ENCODE results near the gene MRPL39.

The MRPL39 gene

GRCh38 chr21:25582164-25582790 is 25.0 kb downstream of the MRPL39 start:
- no peak for TF ChIP-seq CTCF (IDR thresholded peaks at IDR 0.05; ENCODE audit: low read depth, low read length)
- no peak for DNase-seq
- Histone ChIP-seq H3K9me3 (no peaks in the 10 kb centered on the region), H3K4me1 (no peaks in the 10 kb centered on the region), H3K27me3 (no peaks in the 10 kb centered on the region), H3K36me3 (peaks cover 5% of the 10 kb centered on the region), H3K4me3 (ENCODE audit: low read depth, low read length) (no peak overlapping the region)

- Histone ChIP-seq H3K9me3 (no peaks in the 10 kb centered on the region), H3K27me3 (no peaks in the 10 kb centered on the region), H3K4me1 (no peaks in the 10 kb centered on the region), H3K4me3 (ENCODE audit: low read depth, low read length) (no peak overlapping the region), H3K36me3 (peaks cover 1% of the 10 kb centered on the region)
- DNase-seq = no peak
- TF ChIP-seq CTCF (IDR thresholded peaks at IDR 0.05; ENCODE audit: low read depth, low read length) = no peak
These were observed 25.7 kb downstream of the MRPL39 start for GRCh38 chr21:25581582-25581981.

GRCh38 chr21:25580912-25581260 is 26.4 kb downstream of the MRPL39 start:
- no peak for TF ChIP-seq CTCF (IDR thresholded peaks at IDR 0.05; ENCODE audit: low read depth, low read length)
- DNase-seq = no peak
- H3K9me3 ChIP-seq = no peaks in the 10 kb centered on the region
- H3K36me3 ChIP-seq = no peaks in the 10 kb centered on the region; the same call in 1 of the 2 replicates
- no peaks in the 10 kb centered on the region for H3K27me3 ChIP-seq
- no peaks in the 10 kb centered on the region for H3K4me1 ChIP-seq
- no peak overlapping the region for H3K4me3 ChIP-seq (ENCODE audit: low read depth, low read length)

GRCh38 chr21:25579226-25580013 is 27.9 kb downstream of the MRPL39 start:
- Histone ChIP-seq H3K27me3 (no peaks in the 10 kb centered on the region), H3K4me1 (no peaks in the 10 kb centered on the region), H3K9me3 (no peaks in the 10 kb centered on the region), H3K36me3 (no peaks in the 10 kb centered on the region; the same call in 1 of the 2 replicates), H3K4me3 (ENCODE audit: low read depth, low read length) (no peak overlapping the region)
- no peak for TF ChIP-seq CTCF (IDR thresholded peaks at IDR 0.05; ENCODE audit: low read depth, low read length)
- no peak for DNase-seq

GRCh38 chr21:25578056-25578961 is 29.0 kb downstream of the MRPL39 start:
- Histone ChIP-seq H3K4me1 (no peaks in the 10 kb centered on the region), H3K4me3 (ENCODE audit: low read depth, low read length) (no peak overlapping the region), H3K36me3 (no peaks in the 10 kb centered on the region; the same call in 1 of the 2 replicates), H3K9me3 (no peaks in the 10 kb centered on the region), H3K27me3 (no peaks in the 10 kb centered on the region)
- no peak for TF ChIP-seq CTCF (IDR thresholded peaks at IDR 0.05; ENCODE audit: low read depth, low read length)
- DNase-seq = no peak
